Mesothelial cell of epicardium (in vitro differentiated cells): Measurements from ENCODE around the gene CLTCL1. TPM values are rescaled to one million over a fixed set of nuclear protein-coding genes. Genes with fewer than 3 reads are reported as not detected.
"Not testable (repeated sequence)": the region's sequence is repeated elsewhere in the genome, so short reads cannot be mapped to it uniquely, and the experiment has no call there.

Source experiments
- DNase-seq, 2 experiments: peaks; one replicate each; pipeline ENCODE4 v3.0.0; 2021; ENCODE audit warnings: low spot score in 2 of 2; ENCODE audit not compliant: unreplicated experiment in 2 of 2
- H3K27ac Mint-ChIP-seq: 2 replicates; pipeline ENCODE4 v1.8.0; 2021; ENCODE audit warnings: mixed read lengths
- H3K27me3 Mint-ChIP-seq: 2 replicates; pipeline ENCODE4 v1.8.0; 2021; ENCODE audit warnings: low read depth, mixed read lengths
- H3K36me3 Mint-ChIP-seq: 2 replicates; pipeline ENCODE4 v1.8.0; 2021; ENCODE audit warnings: mixed read lengths
- H3K4me1 Mint-ChIP-seq: 2 replicates; pipeline ENCODE4 v1.8.0; 2021; ENCODE audit warnings: mixed read lengths
- H3K4me3 Mint-ChIP-seq: 2 replicates; pipeline ENCODE4 v1.8.0; 2021; ENCODE audit warnings: mild to moderate bottlenecking, moderate library complexity, mixed read lengths
- H3K9me3 Mint-ChIP-seq: 2 replicates; pipeline ENCODE4 v1.8.0; 2021; ENCODE audit warnings: mixed read lengths
- CTCF ChIP-seq: fragments of 200-600 bp; sonication (generic); IDR thresholded peaks from one replicate; pipeline ENCODE4 v1.5.0; 2021; ENCODE audit warnings: antibody characterized with exemption; ENCODE audit not compliant: unreplicated experiment
- total RNA-seq: library from RNA; stranded (reverse); gene quantifications from 3 replicates; pipeline ENCODE4 v1.2.1, GENCODE V29; 2021

CLTCL1 gene
- total RNA-seq, 1 donor from 2014 or later, result 5.9 TPM

- Mint-ChIP-seq H3K4me1 (peaks cover 17% of the 10 kb centered on the region), H3K27ac (no peak overlapping the region), H3K4me3 (no peak overlapping the region), H3K27me3 (peaks cover 32% of the 10 kb centered on the region), H3K36me3 (no peaks in the 10 kb centered on the region), H3K9me3 (no peaks in the 10 kb centered on the region)
- DNase-seq, result no peak
- TF ChIP-seq CTCF, result no peak
Observed at GRCh38 chr22:19287889-19288288, 3.6 kb downstream of the CLTCL1 start.

- Mint-ChIP-seq H3K27me3 (peaks cover 32% of the 10 kb centered on the region), H3K36me3 (no peaks in the 10 kb centered on the region), H3K4me1 (peaks cover 12% of the 10 kb centered on the region), H3K4me3 (no peak overlapping the region), H3K27ac (no peak overlapping the region), H3K9me3 (no peaks in the 10 kb centered on the region)
- TF ChIP-seq CTCF, result no peak
- no peak for DNase-seq
Observed at GRCh38 chr22:19287076-19287707, 4.3 kb downstream of the CLTCL1 start.

GRCh38 chr22:19285831-19286230, 5.7 kb downstream of the CLTCL1 start:
- no peak overlapping the region for H3K4me3 Mint-ChIP-seq
- H3K27me3 Mint-ChIP-seq, result peaks cover 29% of the 10 kb centered on the region
- no peaks in the 10 kb centered on the region for H3K36me3 Mint-ChIP-seq
- H3K27ac Mint-ChIP-seq, result no peak overlapping the region
- peaks cover 8% of the 10 kb centered on the region for H3K4me1 Mint-ChIP-seq
- TF ChIP-seq CTCF, result no peak
- no peaks in the 10 kb centered on the region for H3K9me3 Mint-ChIP-seq
- DNase-seq, result no peak

GRCh38 chr22:19279143-19279542, 12.4 kb downstream of the CLTCL1 start:
- not testable (repeated sequence) for H3K36me3 Mint-ChIP-seq, H3K4me3 Mint-ChIP-seq, H3K27ac Mint-ChIP-seq, H3K27me3 Mint-ChIP-seq, H3K4me1 Mint-ChIP-seq, DNase-seq, H3K9me3 Mint-ChIP-seq

- Mint-ChIP-seq H3K4me3 (no peak overlapping the region), H3K4me1 (peaks cover 2% of the 10 kb centered on the region), H3K36me3 (no peaks in the 10 kb centered on the region), H3K9me3 (no peaks in the 10 kb centered on the region), H3K27me3 (no peaks in the 10 kb centered on the region), H3K27ac (no peak overlapping the region)
- TF ChIP-seq CTCF, result no peak
- DNase-seq, result no peak
Observed at GRCh38 chr22:19277785-19278184, 13.7 kb downstream of the CLTCL1 start.

- Mint-ChIP-seq H3K27me3 (no peaks in the 10 kb centered on the region), H3K27ac (no peak overlapping the region), H3K4me3 (no peak overlapping the region), H3K4me1 (peaks cover 2% of the 10 kb centered on the region), H3K9me3 (no peaks in the 10 kb centered on the region), H3K36me3 (no peaks in the 10 kb centered on the region)
- DNase-seq, result no peak
- no peak for TF ChIP-seq CTCF
Observed at GRCh38 chr22:19275919-19276600, 15.5 kb downstream of the CLTCL1 start.
